ENCODE data around the gene BABAM1.

DNA sequence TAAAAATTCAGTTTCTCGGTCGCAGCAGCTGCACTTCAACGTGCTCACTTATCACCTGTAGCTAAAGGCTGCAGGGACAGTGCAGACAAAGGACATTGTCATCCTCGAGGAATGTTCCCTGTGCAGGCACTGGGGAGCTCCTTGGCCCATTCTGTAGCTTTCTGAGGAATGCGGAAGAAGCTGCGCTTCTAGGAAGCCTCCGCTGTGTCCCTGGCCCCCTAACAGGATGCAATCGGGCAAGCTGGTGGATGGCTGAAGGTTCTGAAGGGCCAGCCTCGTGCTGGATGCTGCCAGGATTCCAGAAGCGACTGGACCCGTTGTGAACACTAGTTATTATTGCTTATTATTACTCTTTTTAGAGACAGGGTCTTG, 59.3 kb downstream of the BABAM1 start:
- TF ChIP-seq, protein P1, sequence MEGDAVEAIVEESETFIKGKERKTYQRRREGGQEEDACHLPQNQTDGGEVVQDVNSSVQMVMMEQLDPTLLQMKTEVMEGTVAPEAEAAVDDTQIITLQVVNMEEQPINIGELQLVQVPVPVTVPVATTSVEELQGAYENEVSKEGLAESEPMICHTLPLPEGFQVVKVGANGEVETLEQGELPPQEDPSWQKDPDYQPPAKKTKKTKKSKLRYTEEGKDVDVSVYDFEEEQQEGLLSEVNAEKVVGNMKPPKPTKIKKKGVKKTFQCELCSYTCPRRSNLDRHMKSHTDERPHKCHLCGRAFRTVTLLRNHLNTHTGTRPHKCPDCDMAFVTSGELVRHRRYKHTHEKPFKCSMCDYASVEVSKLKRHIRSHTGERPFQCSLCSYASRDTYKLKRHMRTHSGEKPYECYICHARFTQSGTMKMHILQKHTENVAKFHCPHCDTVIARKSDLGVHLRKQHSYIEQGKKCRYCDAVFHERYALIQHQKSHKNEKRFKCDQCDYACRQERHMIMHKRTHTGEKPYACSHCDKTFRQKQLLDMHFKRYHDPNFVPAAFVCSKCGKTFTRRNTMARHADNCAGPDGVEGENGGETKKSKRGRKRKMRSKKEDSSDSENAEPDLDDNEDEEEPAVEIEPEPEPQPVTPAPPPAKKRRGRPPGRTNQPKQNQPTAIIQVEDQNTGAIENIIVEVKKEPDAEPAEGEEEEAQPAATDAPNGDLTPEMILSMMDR (IDR thresholded peaks at IDR 0.05): no peak
- TF ChIP-seq ZFX (IDR thresholded peaks at IDR 0.05; ENCODE audit: borderline replicate concordance): no peak
